SK-N-MC (cell line): ENCODE data around the gene TMEM127.
A peak's percentile ranks its signal among the peaks of the same experiment; 100 is the strongest.

ENCODE experiments used
- DNase-seq: peaks from one replicate; pipeline ENCODE4 v3.0.0-alpha.2; 2011; ENCODE audit warnings: low read depth, low spot score
- H3K27ac ChIP-seq: fragments of 200-600 bp; sonication (generic); 2 replicates; pipeline ENCODE4 v1.5.1; 2016; ENCODE audit warnings: mixed run types
- H3K36me3 ChIP-seq: fragments of 200-600 bp; sonication (generic); 2 replicates; pipeline ENCODE4 v1.6.1; 2017; ENCODE audit warnings: antibody characterized with exemption, low read length, mixed read lengths; ENCODE audit not compliant: insufficient read depth
- H3K4me3 ChIP-seq: fragments of 200-600 bp; sonication (generic); 2 replicates; pipeline ENCODE4 v1.5.1; 2016
- H3K9ac ChIP-seq: fragments of 200-600 bp; sonication (generic); 2 replicates; pipeline ENCODE4 v1.8.0; 2017; ENCODE audit warnings: mixed run types, mixed read lengths; ENCODE audit not compliant: insufficient read length
- H3K9me3 ChIP-seq: fragments of 200-600 bp; sonication (generic); 2 replicates; pipeline ENCODE4 v1.6.1; 2017; ENCODE audit warnings: low read depth, mild to moderate bottlenecking, antibody characterized with exemption, low read length, moderate library complexity, mixed read lengths
- EZH2 ChIP-seq: fragments of 200-600 bp; sonication (generic); IDR thresholded peaks from one replicate; pipeline ENCODE4 v1.6.1; 2017; ENCODE audit warnings: antibody characterized with exemption
- FOXP2 ChIP-seq: optimal IDR thresholded peaks from 2 replicates; pipeline ENCODE3; 2011; ENCODE audit warnings: mild to moderate bottlenecking, moderate library complexity; ENCODE audit not compliant: insufficient read depth; ENCODE audit errors: extremely low read length, control extremely low read depth
- POLR2AphosphoS5 ChIP-seq: IDR thresholded peaks from 2 replicates; pipeline ENCODE4 v1.6.1; 2012; ENCODE audit warnings: mild to moderate bottlenecking, low read depth, low read length, borderline replicate concordance

TMEM127 gene

GRCh38 chr2:96265840-96266679 lies at the start of gene TMEM127, which contains the start of gene CIAO1:
Gene TMEM127 (minus strand): TSS chr2:96265997. CDS start chr2:96265381, 616 bp downstream.
Gene CIAO1 (plus strand): TSS chr2:96266225. CDS start chr2:96266351, 126 bp downstream.
- Histone ChIP-seq H3K9me3 (no peaks in the 10 kb centered on the region), H3K36me3 (peaks cover 22% of the 10 kb centered on the region), H3K27ac (no peak within 1 kb of the TSS), H3K9ac (peak within 1 kb of the TSS; percentile 91), H3K4me3 (peak within 1 kb of the TSS; percentile 96)
- peak; percentile 66 for DNase-seq
- peak; percentile 73 for TF ChIP-seq POLR2AphosphoS5
- peak; percentile 40 for TF ChIP-seq FOXP2
- TF ChIP-seq EZH2, result no peak

GRCh38 chr2:96315005-96315399 lies 49.2 kb upstream of the TMEM127 start:
- H3K36me3 ChIP-seq, result no peaks in the 10 kb centered on the region

DNA sequence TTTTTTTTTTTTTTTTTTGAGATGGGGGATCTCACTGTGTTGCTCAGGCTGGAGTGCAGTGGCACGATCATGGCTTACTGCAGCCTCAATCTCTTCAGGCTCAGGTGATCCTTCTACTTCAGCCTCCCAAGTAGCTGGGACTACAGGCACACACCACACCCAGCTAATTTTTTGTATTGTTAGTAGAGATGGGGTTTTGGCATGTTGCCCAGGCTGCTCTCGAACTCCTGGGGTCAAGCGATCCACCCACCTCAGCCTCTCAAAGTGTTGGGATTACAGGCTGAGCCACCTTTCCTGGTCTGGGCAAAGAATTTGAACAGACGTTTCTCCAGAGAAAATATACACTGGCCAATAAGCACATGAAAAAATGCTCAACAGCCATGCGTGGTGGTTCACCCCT lies 42.5 kb upstream of the TMEM127 start:
- Histone ChIP-seq H3K9me3 (no peaks in the 10 kb centered on the region), H3K27ac (no peak overlapping the region), H3K4me3 (no peak overlapping the region), H3K36me3 (peaks cover 14% of the 10 kb centered on the region), H3K9ac (no peak overlapping the region)
- no peak for DNase-seq
- TF ChIP-seq FOXP2 (no peak), EZH2 (no peak), POLR2AphosphoS5 (no peak)

More at GRCh38 chr2:96315005-96315399, 49.2 kb upstream of the TMEM127 start:
- Histone ChIP-seq H3K9ac (no peak overlapping the region), H3K9me3 (no peaks in the 10 kb centered on the region), H3K4me3 (no peak overlapping the region), H3K27ac (no peak overlapping the region)
- TF ChIP-seq EZH2 (no peak), FOXP2 (no peak), POLR2AphosphoS5 (no peak)
- no peak for DNase-seq

DNA sequence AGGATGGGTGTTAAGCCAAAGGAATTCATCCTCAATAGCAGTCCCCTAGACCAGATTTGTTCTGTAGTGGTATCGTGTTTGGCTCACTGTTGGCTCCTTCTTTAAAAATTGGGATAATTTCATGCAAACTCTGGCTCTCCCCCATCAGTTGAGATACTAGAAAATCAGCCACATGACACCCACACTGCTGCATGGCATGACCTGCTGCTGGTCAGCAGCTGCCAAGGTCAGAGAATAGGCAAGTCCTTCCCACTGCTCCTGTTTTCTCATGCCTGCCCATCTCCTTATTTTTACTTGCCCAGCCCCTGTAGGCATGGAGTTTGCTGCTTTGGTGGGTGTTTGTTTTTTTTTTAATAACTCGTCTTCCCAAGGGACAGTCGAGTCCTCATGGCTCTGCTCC lies 40.6 kb upstream of the TMEM127 start:
- peaks cover 33% of the 10 kb centered on the region for H3K36me3 ChIP-seq
- no peak for DNase-seq
- H3K9me3 ChIP-seq, result no peaks in the 10 kb centered on the region
- peak overlapping the region; percentile 79 for H3K27ac ChIP-seq
- no peak for TF ChIP-seq EZH2
- no peak for TF ChIP-seq POLR2AphosphoS5
- no peak for TF ChIP-seq FOXP2
- peak overlapping the region; percentile 98 for H3K4me3 ChIP-seq
- H3K9ac ChIP-seq, result peak overlapping the region; percentile 96

DNA sequence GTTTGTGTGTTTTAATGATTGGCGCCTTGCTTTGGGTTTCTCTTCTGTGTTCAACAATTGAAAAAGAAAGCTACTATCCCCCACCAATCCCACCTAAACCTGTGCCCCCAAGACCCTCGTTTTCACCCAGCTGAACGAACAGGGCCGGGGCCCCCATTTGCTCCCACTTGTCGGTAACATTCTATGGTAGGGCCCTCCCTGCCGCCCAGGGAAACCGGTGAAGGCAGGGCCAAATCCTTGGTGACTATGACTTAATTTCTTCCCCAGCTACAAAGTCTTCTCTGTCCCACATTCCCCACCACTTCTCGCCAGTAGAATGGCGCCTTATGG lies 40.1 kb upstream of the TMEM127 start:
- no peak for TF ChIP-seq EZH2
- TF ChIP-seq POLR2AphosphoS5, result no peak
- TF ChIP-seq FOXP2, result no peak
- no peak for DNase-seq
- peaks cover 37% of the 10 kb centered on the region for H3K36me3 ChIP-seq
- peak overlapping the region; percentile 98 for H3K4me3 ChIP-seq
- H3K27ac ChIP-seq, result peak overlapping the region; percentile 79
- H3K9me3 ChIP-seq, result no peaks in the 10 kb centered on the region
- peak overlapping the region; percentile 96 for H3K9ac ChIP-seq

DNA sequence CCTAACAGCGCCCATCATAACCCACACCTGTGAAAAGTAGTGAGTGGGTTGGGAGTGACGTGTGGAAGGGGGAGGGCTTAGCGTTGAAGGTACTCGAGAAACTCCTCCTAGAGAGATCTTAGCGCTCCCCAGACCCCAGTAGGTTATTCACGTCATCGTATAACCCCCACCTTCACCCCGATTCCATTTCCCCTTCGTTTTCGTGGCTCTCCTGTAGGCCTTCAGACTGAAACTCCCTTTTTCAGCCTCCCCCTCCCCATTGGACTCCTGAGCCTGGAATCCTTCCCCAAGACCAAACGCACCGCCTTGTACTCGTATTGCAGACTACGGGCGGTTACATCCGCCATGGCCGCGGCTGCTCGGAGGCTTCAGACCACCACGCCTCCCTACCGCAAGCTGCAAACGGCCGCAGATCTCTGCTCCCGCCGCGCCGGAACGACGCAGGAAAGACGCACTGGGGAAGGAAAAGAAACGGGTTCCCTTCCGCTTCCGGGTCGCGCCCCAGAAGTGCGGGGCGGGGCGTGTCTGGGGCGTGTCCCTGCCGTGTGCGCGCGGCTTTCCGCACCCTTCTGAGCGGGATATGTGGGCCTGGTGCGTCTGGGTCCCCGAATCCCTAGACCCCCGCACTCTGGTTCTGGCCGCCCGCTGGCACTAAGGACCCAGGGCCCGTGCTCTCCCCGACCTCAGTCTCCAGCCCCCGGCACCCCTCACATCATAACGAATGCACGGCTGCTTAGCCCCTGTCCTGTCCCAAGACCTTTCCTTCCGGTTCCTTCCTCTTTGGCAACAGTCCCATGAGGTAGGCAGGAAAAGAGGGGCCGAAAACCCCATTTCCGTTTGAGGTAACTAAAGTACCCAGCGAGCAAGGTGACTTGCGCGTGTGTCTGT lies 39.5 kb upstream of the TMEM127 start, which contains the start of gene SNRNP200:
Gene SNRNP200 (minus strand): TSS at position 456 of the 888 bp plus-strand sequence. CDS start 109 bp downstream, at position 347.
- Histone ChIP-seq H3K9me3 (no peaks in the 10 kb centered on the region), H3K9ac (peak within 1 kb of the TSS; percentile 96), H3K36me3 (peaks cover 41% of the 10 kb centered on the region), H3K4me3 (peak within 1 kb of the TSS; percentile 98), H3K27ac (peak within 1 kb of the TSS; percentile 79)
- TF ChIP-seq POLR2AphosphoS5 (peak; percentile 93; the same call in 1 of the 2 replicates), EZH2 (no peak), FOXP2 (peak; percentile 47)
- peak; percentile 34 for DNase-seq

- no peak overlapping the region for H3K27ac ChIP-seq
- no peaks in the 10 kb centered on the region for H3K9me3 ChIP-seq
- peak overlapping the region; percentile 98 for H3K4me3 ChIP-seq
- peaks cover 49% of the 10 kb centered on the region for H3K36me3 ChIP-seq
- TF ChIP-seq FOXP2 (no peak), POLR2AphosphoS5 (no peak), EZH2 (no peak)
- no peak for DNase-seq
- peak overlapping the region; percentile 96 for H3K9ac ChIP-seq
Measured at GRCh38 chr2:96304606-96305005, 38.8 kb upstream of the TMEM127 start.

DNA sequence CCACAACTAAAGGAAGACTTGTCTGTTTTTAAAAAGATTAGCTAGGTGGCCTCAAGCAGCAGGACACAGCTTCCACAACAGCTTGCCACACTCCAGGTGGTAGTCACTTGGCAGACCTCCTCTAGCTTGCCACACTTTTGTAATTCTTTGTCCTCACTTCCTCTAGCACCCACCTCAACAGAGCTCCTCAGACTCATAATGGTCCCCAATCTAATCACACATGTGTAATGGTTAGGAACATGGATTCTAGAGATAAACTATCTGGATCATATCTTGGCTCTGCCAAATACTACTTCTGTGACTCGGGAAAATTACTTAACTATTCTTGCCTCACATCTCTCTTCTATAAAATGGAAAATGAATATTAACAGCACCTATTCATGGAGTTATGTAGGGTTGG lies 36.1 kb upstream of the TMEM127 start:
- no peak for TF ChIP-seq EZH2
- no peak for TF ChIP-seq POLR2AphosphoS5
- TF ChIP-seq FOXP2, result no peak
- H3K27ac ChIP-seq, result no peak overlapping the region
- no peak for DNase-seq
- no peaks in the 10 kb centered on the region for H3K9me3 ChIP-seq
- H3K4me3 ChIP-seq, result no peak overlapping the region
- peaks cover 76% of the 10 kb centered on the region for H3K36me3 ChIP-seq
- H3K9ac ChIP-seq, result no peak overlapping the region
